22Rv1 (cell line): Measurements from ENCODE around the gene RBM18.

Experiments used
- ZFX ChIP-seq: fragments of 450-650 bp; IDR thresholded peaks from 2 replicates; pipeline ENCODE4 v1.6.1; 2017; ENCODE audit warnings: antibody characterized with exemption, borderline replicate concordance
- TF ChIP-seq, protein P1 (sequence below): fragments of 450-650 bp; IDR thresholded peaks from 2 replicates; pipeline ENCODE4 v1.5.1; 2017; ENCODE audit warnings: mild to moderate bottlenecking

DNA sequence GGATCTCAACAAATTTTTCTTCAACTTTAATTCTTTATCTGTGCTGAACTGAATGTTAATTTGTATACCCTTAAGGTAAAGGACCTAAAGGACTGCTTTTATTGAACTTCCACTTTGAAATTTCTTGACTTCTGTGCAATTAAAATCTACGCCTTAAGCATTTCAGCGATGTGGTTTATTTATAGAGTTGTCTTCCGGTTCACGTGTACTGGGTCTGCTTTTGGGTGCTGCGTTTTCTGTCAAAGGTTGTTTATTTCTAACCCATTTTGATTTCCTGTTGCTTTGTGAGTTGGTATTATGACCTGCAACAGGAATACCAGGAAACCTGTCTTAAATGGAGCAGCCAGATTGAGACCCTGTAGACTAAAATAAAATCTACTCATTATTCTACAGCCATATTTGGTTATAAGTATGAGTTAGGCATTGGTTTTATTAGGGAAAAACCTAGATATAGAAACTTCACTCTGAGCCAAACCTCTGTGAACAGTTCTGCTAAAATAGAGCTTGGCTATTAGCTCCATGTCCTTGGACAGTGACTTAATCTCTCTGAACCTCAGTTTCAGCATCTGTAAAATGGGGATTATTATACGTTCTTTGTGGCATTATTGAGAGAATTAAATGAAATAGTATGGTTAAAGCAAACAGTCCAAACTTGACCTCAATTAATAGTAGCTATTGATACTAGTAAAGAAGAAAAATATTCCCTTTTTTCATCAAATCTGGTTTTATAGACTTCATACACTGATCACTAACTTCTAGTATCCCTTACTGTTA lies 3.6 kb upstream of the RBM18 start:
- TF ChIP-seq, protein P1, sequence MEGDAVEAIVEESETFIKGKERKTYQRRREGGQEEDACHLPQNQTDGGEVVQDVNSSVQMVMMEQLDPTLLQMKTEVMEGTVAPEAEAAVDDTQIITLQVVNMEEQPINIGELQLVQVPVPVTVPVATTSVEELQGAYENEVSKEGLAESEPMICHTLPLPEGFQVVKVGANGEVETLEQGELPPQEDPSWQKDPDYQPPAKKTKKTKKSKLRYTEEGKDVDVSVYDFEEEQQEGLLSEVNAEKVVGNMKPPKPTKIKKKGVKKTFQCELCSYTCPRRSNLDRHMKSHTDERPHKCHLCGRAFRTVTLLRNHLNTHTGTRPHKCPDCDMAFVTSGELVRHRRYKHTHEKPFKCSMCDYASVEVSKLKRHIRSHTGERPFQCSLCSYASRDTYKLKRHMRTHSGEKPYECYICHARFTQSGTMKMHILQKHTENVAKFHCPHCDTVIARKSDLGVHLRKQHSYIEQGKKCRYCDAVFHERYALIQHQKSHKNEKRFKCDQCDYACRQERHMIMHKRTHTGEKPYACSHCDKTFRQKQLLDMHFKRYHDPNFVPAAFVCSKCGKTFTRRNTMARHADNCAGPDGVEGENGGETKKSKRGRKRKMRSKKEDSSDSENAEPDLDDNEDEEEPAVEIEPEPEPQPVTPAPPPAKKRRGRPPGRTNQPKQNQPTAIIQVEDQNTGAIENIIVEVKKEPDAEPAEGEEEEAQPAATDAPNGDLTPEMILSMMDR = no peak
- no peak for TF ChIP-seq ZFX
